IMR-90 (cell line): ENCODE measurements around the gene RPL36. TPM values are rescaled to one million over a fixed set of nuclear protein-coding genes. Genes with fewer than 3 reads are reported as not detected.

Source experiments
- ATAC-seq: fragments of 200-7000 bp; cut with Tn5 transposase; 2 replicates; pipeline ENCODE4 v1.9.1; 2020; ENCODE audit warnings: low read depth, mild to moderate bottlenecking, moderate library complexity
- BruUV-seq: library from RNA; stranded (reverse); fragments of 400-500 nt; replicated peaks from 2 replicates; lab custom pipeline; 2021; lab: Mats Ljungman, UMichigan
- CTCF ChIA-PET: fragments of 300-600 bp; formaldehyde crosslinking; extraction: SDS; loops from one replicate; lab custom pipeline; 2021; ENCODE audit warnings: antibody characterized with exemption; lab: Yijun Ruan, JAX
- POLR2A ChIA-PET: fragments of 300-600 bp; sonication (Branson Sonifier 250); formaldehyde crosslinking; loops from one replicate; lab custom pipeline; 2022; ENCODE audit warnings: antibody characterized with exemption; ENCODE audit not compliant: unreplicated experiment; lab: Charles Lee
- DNase-seq: peaks from one replicate; pipeline ENCODE4 v3.0.0; 2013
- H2AFZ ChIP-seq: replicated peaks from 2 replicates; pipeline ENCODE3; 2013; ENCODE audit warnings: low read length, mild to moderate bottlenecking; ENCODE audit not compliant: poor library complexity
- H2AK5ac ChIP-seq: 2 replicates; pipeline ENCODE4 v1.6.1; 2013; ENCODE audit warnings: low read depth, low read length, inconsistent platforms
- H2AK9ac ChIP-seq: replicated peaks from 2 replicates; pipeline ENCODE3; 2013; ENCODE audit warnings: mild to moderate bottlenecking, low read depth, low read length, moderate library complexity; ENCODE audit not compliant: poor library complexity
- H2BK120ac ChIP-seq: 2 replicates; pipeline ENCODE4 v1.6.1; 2013; ENCODE audit warnings: low read depth, low read length, inconsistent platforms
- H2BK15ac ChIP-seq: 3 replicates; pipeline ENCODE4 v1.6.1; 2013; ENCODE audit warnings: low read depth, low read length, inconsistent platforms
- H2BK20ac ChIP-seq: 2 replicates; pipeline ENCODE4 v1.6.1; 2013; ENCODE audit warnings: low read depth, mild to moderate bottlenecking, inconsistent platforms, low read length, moderate library complexity
- H2BK5ac ChIP-seq: 2 replicates; pipeline ENCODE4 v1.6.1; 2013; ENCODE audit warnings: mild to moderate bottlenecking, low read depth, low read length, inconsistent platforms; ENCODE audit not compliant: poor library complexity, severe bottlenecking
- H3K14ac ChIP-seq: replicated peaks from 2 replicates; pipeline ENCODE4 v1.6.1; 2013; ENCODE audit warnings: low read depth, low read length, inconsistent platforms
- H3K18ac ChIP-seq: 2 replicates; pipeline ENCODE4 v1.6.1; 2013; ENCODE audit warnings: low read depth, low read length, control low read depth
- H3K23ac ChIP-seq: 2 replicates; pipeline ENCODE4 v1.6.1; 2013; ENCODE audit warnings: low read depth, low read length, inconsistent platforms
- H3K27ac ChIP-seq: 2 replicates; pipeline ENCODE4 v1.5.1; 2013; ENCODE audit warnings: mild to moderate bottlenecking, control low read depth, low read length; ENCODE audit not compliant: insufficient read depth
- H3K27me3 ChIP-seq: 2 replicates; pipeline ENCODE4 v1.6.1; 2013; ENCODE audit warnings: low read length; ENCODE audit not compliant: control insufficient read depth, insufficient read depth
- H3K36me3 ChIP-seq: 2 replicates; pipeline ENCODE4 v1.6.1; 2013; ENCODE audit warnings: low read length, mixed read lengths; ENCODE audit not compliant: control insufficient read depth, insufficient read depth
- H3K4ac ChIP-seq: 2 replicates; pipeline ENCODE4 v1.6.1; 2013; ENCODE audit warnings: low read depth, low read length, inconsistent platforms
- H3K4me1 ChIP-seq: 2 replicates; pipeline ENCODE4 v1.6.1; 2013; ENCODE audit warnings: low read length, mixed read lengths; ENCODE audit not compliant: control insufficient read depth, insufficient read depth
- H3K4me2 ChIP-seq: 2 replicates; pipeline ENCODE4 v1.6.1; 2013; ENCODE audit warnings: low read depth, mild to moderate bottlenecking, control low read depth, low read length, moderate library complexity
- H3K4me3 ChIP-seq: 2 replicates; pipeline ENCODE4 v1.5.1; 2013; ENCODE audit warnings: low read depth, mild to moderate bottlenecking, control low read depth, low read length, moderate library complexity; ENCODE audit not compliant: insufficient read depth
- H3K56ac ChIP-seq: 2 replicates; pipeline ENCODE4 v1.6.1; 2013; ENCODE audit warnings: low read length, inconsistent platforms; ENCODE audit not compliant: insufficient read depth; ENCODE audit errors: extremely low read depth
- H3K79me1 ChIP-seq, 2 experiments: 2 replicates each; pipeline ENCODE4 v1.6.1; 2013; ENCODE audit warnings: low read length in 2 of 2, inconsistent platforms in 1 of 2, low read depth in 1 of 2
- H3K9ac ChIP-seq: 2 replicates; pipeline ENCODE4 v1.6.1; 2013; ENCODE audit warnings: low read depth, low read length, control low read depth
- H3K9me1 ChIP-seq: 2 replicates; pipeline ENCODE4 v1.6.1; 2013; ENCODE audit warnings: low read length, inconsistent platforms; ENCODE audit not compliant: insufficient read depth
- H3K9me3 ChIP-seq: 2 replicates; pipeline ENCODE4 v1.6.1; 2013; ENCODE audit warnings: low read length; ENCODE audit not compliant: control insufficient read depth, insufficient read depth
- H4K20me1 ChIP-seq: 2 replicates; pipeline ENCODE4 v1.6.1; 2013; ENCODE audit warnings: low read length, inconsistent platforms; ENCODE audit not compliant: insufficient read depth
- H4K5ac ChIP-seq: 2 replicates; pipeline ENCODE4 v1.6.1; 2013; ENCODE audit warnings: mild to moderate bottlenecking, low read depth, low read length, control low read depth
- H4K8ac ChIP-seq, 2 experiments: 2 replicates each; pipeline ENCODE4 v1.6.1; 2013; ENCODE audit warnings: low read depth in 2 of 2, low read length in 2 of 2, control low read depth in 1 of 2, inconsistent platforms in 1 of 2
- H4K91ac ChIP-seq: 2 replicates; pipeline ENCODE4 v1.6.1; 2013; ENCODE audit warnings: low read depth, low read length, inconsistent platforms; ENCODE audit not compliant: insufficient read depth
- BHLHE40 ChIP-seq: fragments of 150-350 bp; IDR thresholded peaks from 2 replicates; pipeline ENCODE4 v1.6.1; 2016; ENCODE audit warnings: mild to moderate bottlenecking, low read depth, low read length
- CEBPB ChIP-seq: IDR thresholded peaks from 2 replicates; pipeline ENCODE4 v1.6.1; 2012; ENCODE audit warnings: low read depth, low read length, improper control_type of control experiment
- CHD1 ChIP-seq: IDR thresholded peaks from 2 replicates; pipeline ENCODE4 v1.6.1; 2012; ENCODE audit warnings: low read depth, low read length, improper control_type of control experiment
- CTCF ChIP-seq: conservative IDR thresholded peaks from 2 replicates; pipeline ENCODE4 v1.5.1; 2012; ENCODE audit warnings: mild to moderate bottlenecking, low read depth, low read length, improper control_type of control experiment
- ELK1 ChIP-seq: fragments of 150-350 bp; IDR thresholded peaks from 2 replicates; pipeline ENCODE4 v1.6.1; 2016; ENCODE audit warnings: low read depth, mild to moderate bottlenecking, low read length, moderate library complexity, borderline replicate concordance
- MAFK ChIP-seq: IDR thresholded peaks from 2 replicates; pipeline ENCODE4 v1.6.1; 2012; ENCODE audit warnings: low read depth, low read length, improper control_type of control experiment
- MAZ ChIP-seq: IDR thresholded peaks from 2 replicates; pipeline ENCODE4 v1.6.1; 2012; ENCODE audit warnings: low read depth, mild to moderate bottlenecking, low read length, improper control_type of control experiment, moderate library complexity, borderline replicate concordance
- MXI1 ChIP-seq: IDR thresholded peaks from 2 replicates; pipeline ENCODE4 v1.6.1; 2012; ENCODE audit warnings: low read depth, mild to moderate bottlenecking, low read length, moderate library complexity, borderline replicate concordance
- NFE2L2 ChIP-seq: fragments of 150-350 bp; IDR thresholded peaks from 2 replicates; pipeline ENCODE4 v1.6.1; 2016; ENCODE audit warnings: low read depth, mild to moderate bottlenecking, low read length
- RCOR1 ChIP-seq: IDR thresholded peaks from 2 replicates; pipeline ENCODE4 v1.6.1; 2012; ENCODE audit warnings: mild to moderate bottlenecking, low read length, improper control_type of control experiment; ENCODE audit not compliant: insufficient replicate concordance
- RFX5 ChIP-seq: IDR thresholded peaks from 2 replicates; pipeline ENCODE4 v1.8.0; 2012; ENCODE audit warnings: low read depth, mild to moderate bottlenecking, low read length, moderate library complexity
- SMC3 ChIP-seq: fragments of 150-350 bp; IDR thresholded peaks from 2 replicates; pipeline ENCODE4 v1.6.1; 2016; ENCODE audit warnings: low read depth, mild to moderate bottlenecking, antibody characterized with exemption, low read length, moderate library complexity
- USF2 ChIP-seq: fragments of 150-350 bp; IDR thresholded peaks from 2 replicates; pipeline ENCODE4 v1.6.1; 2017; ENCODE audit warnings: mild to moderate bottlenecking, antibody characterized with exemption, low read length, low read depth
- WGBS, 2 experiments: methylation state at CpG; one replicate each; pipeline versions ENCODE4 v1.1.5 to v1.1.7; 2013; ENCODE audit warnings: missing lambda C conversion rate in 2 of 2; ENCODE audit not compliant: insufficient read length in 1 of 2; ENCODE audit errors: extremely low coverage in 2 of 2; 5-methylcytosine and 5-hydroxymethylcytosine counted together
- dilution Hi-C: fragments of 300-500 bp; cut with HindIII; formaldehyde crosslinking; loops from one replicate; pipeline ENCODE4 v1.14.3; 2018; ENCODE audit warnings: low sequenced_read_pairs; ENCODE audit not compliant: unreplicated experiment
- in situ Hi-C: fragments of 300-500 bp; cut with MboI; formaldehyde crosslinking; loops from 3 replicates; pipeline ENCODE4 v1.14.3; 2019; ENCODE audit warnings: low sequenced_read_pairs, inconsistent platforms, mixed read lengths
- intact Hi-C: fragments of 100-400 bp; cut with micrococcal nuclease; formaldehyde crosslinking; loops from 2 replicates; pipeline ENCODE4 v1.10.0; 2022
- polyA plus RNA-seq, 3 experiments: library from polyadenylated mRNA; depleted of rRNA; stranded (reverse); fragments of >200 nt; gene quantifications; 2 replicates each; pipeline ENCODE4 v1.2.3, GENCODE V29; 2012; ENCODE audit warnings: low replicate concordance in 1 of 3
- total RNA-seq: library from RNA; depleted of rRNA; stranded (reverse); fragments of >200 nt; gene quantifications from 2 replicates; pipeline ENCODE4 v1.2.3, GENCODE V29; 2012

RPL36 gene
- total and polyA plus RNA-seq, 2 of the 4 experiments (the other 2 are of a cell fraction): 232 to 757 TPM

- Histone ChIP-seq H2BK120ac (no peak overlapping the region), H2AK5ac (no peak overlapping the region), H2AK9ac (peak overlapping the region; percentile 52), H3K4me3 (no peak overlapping the region), H2BK15ac (no peak overlapping the region), H2BK20ac (no peak overlapping the region), H3K27me3 (no peaks in the 10 kb centered on the region), H4K8ac (no peak overlapping the region; a peak in 1 of 4 replicates), H2AFZ (peak overlapping the region; percentile 56), H4K5ac (no peak overlapping the region), H3K4me2 (no peak overlapping the region; the same call in 1 of the 2 replicates), H3K14ac (no peak overlapping the region), H3K9ac (no peak overlapping the region), H3K56ac (no peak overlapping the region), H3K9me1 (peaks cover 4% of the 10 kb centered on the region; the same call in 1 of the 2 replicates), H3K4ac (no peak overlapping the region), H3K27ac (no peak overlapping the region), H4K20me1 (peaks cover 70% of the 10 kb centered on the region), H3K36me3 (peaks cover 58% of the 10 kb centered on the region), H3K9me3 (no peaks in the 10 kb centered on the region), H3K18ac (no peak overlapping the region), H4K91ac (no peak overlapping the region), H2BK5ac (no peak overlapping the region), H3K79me1 (peaks cover under 1 to 57% of the 10 kb centered on the region in 2 experiments; a peak in 3 of 4 replicates), H3K23ac (peak overlapping the region; percentile 59; the same call in 1 of the 2 replicates), H3K4me1 (peaks cover 2% of the 10 kb centered on the region; the same call in 1 of the 2 replicates)
- no TSS peak for BruUV-seq
- ChIA-PET POLR2A (interaction anchor here (0.7 to 0.9 kb wide), 2 partner anchors 17 to 47 kb away, joined by 9 to 19 read pairs; no protein-coding TSS in a partner anchor), CTCF (no interaction called here)
- intact Hi-C loops: no loop called here
- 83% methylated on average over 29 of the region's 42 CpGs; no CpG with 5 or more reads in 1 of the 2 experiments for WGBS, 2 experiments
- ATAC-seq (no peak), DNase-seq (peak; percentile 11)
- dilution Hi-C loops: no loop called here
- in situ Hi-C loops: no loop called here
- TF ChIP-seq ELK1: no peak
- no peak for TF ChIP-seq CEBPB
- TF ChIP-seq MAZ: no peak
- TF ChIP-seq SMC3: no peak
- no peak for TF ChIP-seq CHD1
- no peak for TF ChIP-seq RFX5
- TF ChIP-seq NFE2L2: no peak
- TF ChIP-seq CTCF: no peak
- no peak for TF ChIP-seq MAFK
- no peak for TF ChIP-seq RCOR1
- no peak for TF ChIP-seq USF2
- no peak for TF ChIP-seq MXI1
- no peak for TF ChIP-seq BHLHE40
These were observed 2.0 kb downstream of the RPL36 start for GRCh38 chr19:5691822-5692722.
